WTC11 (cell line): ENCODE data around the gene AKAP13. TPM values are rescaled to one million over a fixed set of nuclear protein-coding genes. Genes with fewer than 3 reads are reported as not detected.
"Not testable (repeated sequence)": the region's sequence is repeated elsewhere in the genome, so short reads cannot be mapped to it uniquely, and the experiment has no call there.

Experiments used
- ATAC-seq: fragments of 200-7000 bp; cut with Tn5 transposase; 2 replicates; pipeline ENCODE4 v1.10.0; 2021; ENCODE audit warnings: mild to moderate bottlenecking, moderate library complexity
- CTCF ChIA-PET: fragments of 300-600 bp; sonication (Branson Sonifier 250); formaldehyde crosslinking; loops from one replicate; lab custom pipeline; 2021; ENCODE audit warnings: antibody characterized with exemption; lab: Charles Lee
- POLR2A ChIA-PET: fragments of 350-600 bp; sonication (Branson Sonifier 250); formaldehyde crosslinking; loops from one replicate; lab custom pipeline; 2021; ENCODE audit warnings: antibody characterized with exemption; lab: Charles Lee
- DNase-seq: peaks from one replicate; pipeline ENCODE4 v3.0.0; 2021; ENCODE audit warnings: low spot score
- H3K27ac Mint-ChIP-seq: 2 replicates; pipeline ENCODE4 v1.8.0; 2021; ENCODE audit warnings: mixed read lengths
- H3K27me3 Mint-ChIP-seq: 2 replicates; pipeline ENCODE4 v1.8.0; 2021; ENCODE audit warnings: low read depth, mild to moderate bottlenecking, moderate library complexity, mixed read lengths
- H3K36me3 Mint-ChIP-seq: 2 replicates; pipeline ENCODE4 v1.8.0; 2021; ENCODE audit warnings: mixed read lengths
- H3K4me1 Mint-ChIP-seq: 2 replicates; pipeline ENCODE4 v1.8.0; 2022; ENCODE audit warnings: mixed read lengths
- H3K4me3 Mint-ChIP-seq: 2 replicates; pipeline ENCODE4 v1.8.0; 2021; ENCODE audit warnings: mild to moderate bottlenecking, moderate library complexity, mixed read lengths
- H3K9me3 Mint-ChIP-seq: 2 replicates; pipeline ENCODE4 v1.8.0; 2021; ENCODE audit warnings: mixed read lengths
- ELF4 ChIP-seq: sonication (generic); formaldehyde crosslinking; IDR thresholded peaks from 2 replicates; pipeline ENCODE4 v1.8.1; 2022; ENCODE audit warnings: low read depth, mild to moderate bottlenecking, moderate library complexity, missing genetic modification reagents
- EMX1 ChIP-seq: fragments of 250-450 bp; sonication (Bioruptor Pico); IDR thresholded peaks from 2 replicates; pipeline ENCODE4 v1.8.0; 2021; ENCODE audit warnings: mild to moderate bottlenecking
- IRF2 ChIP-seq: sonication (generic); formaldehyde crosslinking; IDR thresholded peaks from 2 replicates; pipeline ENCODE4 v1.8.0; 2022; ENCODE audit warnings: low read depth, missing genetic modification reagents, borderline replicate concordance
- JAZF1 ChIP-seq: fragments of 250-450 bp; sonication (Bioruptor Pico); IDR thresholded peaks from 2 replicates; pipeline ENCODE4 v1.9.0; 2021; ENCODE audit warnings: moderate library complexity, mild to moderate bottlenecking, inconsistent platforms
- NFYB ChIP-seq: sonication (generic); formaldehyde crosslinking; conservative IDR thresholded peaks from 2 replicates; pipeline ENCODE4 v1.8.0; 2022; ENCODE audit warnings: low read depth, missing genetic modification reagents
- RELA ChIP-seq: sonication (generic); formaldehyde crosslinking; IDR thresholded peaks from 2 replicates; pipeline ENCODE4 v1.8.1; 2022; ENCODE audit warnings: missing genetic modification reagents, mild to moderate bottlenecking, borderline replicate concordance
- TEAD4 ChIP-seq: sonication (generic); formaldehyde crosslinking; IDR thresholded peaks from 2 replicates; pipeline ENCODE4 v1.8.0; 2022; ENCODE audit warnings: mild to moderate bottlenecking, missing genetic modification reagents
- ZNF396 ChIP-seq: fragments of 250-450 bp; sonication (Bioruptor Pico); IDR thresholded peaks from 2 replicates; pipeline ENCODE4 v1.8.0; 2021; ENCODE audit warnings: mild to moderate bottlenecking, moderate library complexity, borderline replicate concordance
- total RNA-seq: library from RNA; stranded (reverse); gene quantifications from 3 replicates; pipeline ENCODE4 v1.2.3, GENCODE V29; 2021
- TF ChIP-seq, protein P1 (sequence below): sonication (generic); formaldehyde crosslinking; IDR thresholded peaks from 2 replicates; pipeline ENCODE4 v1.8.0; 2023; ENCODE audit warnings: missing genetic modification reagents
- TF ChIP-seq, protein P2 (sequence below): sonication (generic); formaldehyde crosslinking; IDR thresholded peaks from 2 replicates; pipeline ENCODE4 v1.8.1; 2022; ENCODE audit warnings: mild to moderate bottlenecking, missing genetic modification reagents, moderate library complexity, borderline replicate concordance
- TF ChIP-seq, protein P3 (sequence below): sonication (generic); formaldehyde crosslinking; IDR thresholded peaks from 2 replicates; pipeline ENCODE4 v1.8.1; 2022; ENCODE audit warnings: missing genetic modification reagents, borderline replicate concordance
- TF ChIP-seq, protein P4 (sequence below): sonication (generic); formaldehyde crosslinking; IDR thresholded peaks from 2 replicates; pipeline ENCODE4 v1.8.0; 2022; ENCODE audit warnings: mild to moderate bottlenecking, missing genetic modification reagents

AKAP13 gene
- total RNA-seq, 1 experiment from 2014 or later: 50.3 TPM

DNA sequence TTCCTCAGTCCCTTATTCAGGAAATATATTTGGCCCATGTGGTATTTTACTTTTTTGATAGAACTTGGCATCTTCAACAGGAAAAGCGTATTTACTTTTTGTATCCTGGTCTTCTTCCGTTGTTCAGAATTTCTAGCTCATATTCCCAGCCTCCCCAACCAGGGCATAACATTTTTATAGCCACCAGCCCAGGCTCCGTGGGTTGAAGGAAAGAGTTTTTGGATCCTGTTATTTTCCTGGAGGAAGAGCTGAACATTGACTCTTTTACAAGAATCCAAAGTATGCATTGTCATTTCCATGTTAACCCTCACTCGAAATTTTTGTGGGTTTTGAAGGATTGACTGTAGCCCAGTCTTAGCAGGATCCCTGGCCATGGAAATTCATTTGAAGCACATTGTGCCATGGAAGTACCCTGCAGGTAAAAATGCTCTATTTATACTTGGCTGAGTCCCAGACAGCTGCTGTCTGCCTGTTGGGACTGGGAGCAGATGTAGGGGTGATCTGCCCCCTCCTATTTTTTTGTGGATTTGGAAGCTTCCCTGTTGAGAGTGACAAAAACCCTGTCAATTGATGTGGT lies 98.8 kb downstream of the AKAP13 start:
- peaks cover 65% of the 10 kb centered on the region for H3K4me1 Mint-ChIP-seq
- DNase-seq: no peak
- peak; percentile 80 for ATAC-seq
- peak overlapping the region; percentile 18; the same call in 1 of the 2 replicates for H3K4me3 Mint-ChIP-seq
- H3K27me3 Mint-ChIP-seq: no peaks in the 10 kb centered on the region
- no peaks in the 10 kb centered on the region for H3K9me3 Mint-ChIP-seq
- peak overlapping the region; percentile 93 for H3K27ac Mint-ChIP-seq
- no peaks in the 10 kb centered on the region for H3K36me3 Mint-ChIP-seq
- TF ChIP-seq, protein P1, sequence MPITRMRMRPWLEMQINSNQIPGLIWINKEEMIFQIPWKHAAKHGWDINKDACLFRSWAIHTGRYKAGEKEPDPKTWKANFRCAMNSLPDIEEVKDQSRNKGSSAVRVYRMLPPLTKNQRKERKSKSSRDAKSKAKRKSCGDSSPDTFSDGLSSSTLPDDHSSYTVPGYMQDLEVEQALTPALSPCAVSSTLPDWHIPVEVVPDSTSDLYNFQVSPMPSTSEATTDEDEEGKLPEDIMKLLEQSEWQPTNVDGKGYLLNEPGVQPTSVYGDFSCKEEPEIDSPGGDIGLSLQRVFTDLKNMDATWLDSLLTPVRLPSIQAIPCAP (CRISPR knock-in tag): no peak
- TF ChIP-seq, protein P2, sequence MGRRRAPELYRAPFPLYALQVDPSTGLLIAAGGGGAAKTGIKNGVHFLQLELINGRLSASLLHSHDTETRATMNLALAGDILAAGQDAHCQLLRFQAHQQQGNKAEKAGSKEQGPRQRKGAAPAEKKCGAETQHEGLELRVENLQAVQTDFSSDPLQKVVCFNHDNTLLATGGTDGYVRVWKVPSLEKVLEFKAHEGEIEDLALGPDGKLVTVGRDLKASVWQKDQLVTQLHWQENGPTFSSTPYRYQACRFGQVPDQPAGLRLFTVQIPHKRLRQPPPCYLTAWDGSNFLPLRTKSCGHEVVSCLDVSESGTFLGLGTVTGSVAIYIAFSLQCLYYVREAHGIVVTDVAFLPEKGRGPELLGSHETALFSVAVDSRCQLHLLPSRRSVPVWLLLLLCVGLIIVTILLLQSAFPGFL: no peak
- TF ChIP-seq RELA (CRISPR knock-in tag): no peak
- no peak for TF ChIP-seq JAZF1 (CRISPR knock-in tag)
- TF ChIP-seq, protein P3, sequence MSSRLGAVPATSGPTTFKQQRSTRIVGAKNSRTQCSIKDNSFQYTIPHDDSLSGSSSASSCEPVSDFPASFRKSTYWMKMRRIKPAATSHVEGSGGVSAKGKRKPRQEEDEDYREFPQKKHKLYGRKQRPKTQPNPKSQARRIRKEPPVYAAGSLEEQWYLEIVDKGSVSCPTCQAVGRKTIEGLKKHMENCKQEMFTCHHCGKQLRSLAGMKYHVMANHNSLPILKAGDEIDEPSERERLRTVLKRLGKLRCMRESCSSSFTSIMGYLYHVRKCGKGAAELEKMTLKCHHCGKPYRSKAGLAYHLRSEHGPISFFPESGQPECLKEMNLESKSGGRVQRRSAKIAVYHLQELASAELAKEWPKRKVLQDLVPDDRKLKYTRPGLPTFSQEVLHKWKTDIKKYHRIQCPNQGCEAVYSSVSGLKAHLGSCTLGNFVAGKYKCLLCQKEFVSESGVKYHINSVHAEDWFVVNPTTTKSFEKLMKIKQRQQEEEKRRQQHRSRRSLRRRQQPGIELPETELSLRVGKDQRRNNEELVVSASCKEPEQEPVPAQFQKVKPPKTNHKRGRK (CRISPR knock-in tag): no peak
- TF ChIP-seq TEAD4 (CRISPR knock-in tag): no peak
- no peak for TF ChIP-seq ELF4 (CRISPR knock-in tag)
- ChIA-PET POLR2A (no interaction called here), CTCF (interaction anchor here (0.7 to 1.3 kb wide), 3 partner anchors 11 to 183 kb away, joined by 3 read pairs; no protein-coding TSS in a partner anchor)

DNA sequence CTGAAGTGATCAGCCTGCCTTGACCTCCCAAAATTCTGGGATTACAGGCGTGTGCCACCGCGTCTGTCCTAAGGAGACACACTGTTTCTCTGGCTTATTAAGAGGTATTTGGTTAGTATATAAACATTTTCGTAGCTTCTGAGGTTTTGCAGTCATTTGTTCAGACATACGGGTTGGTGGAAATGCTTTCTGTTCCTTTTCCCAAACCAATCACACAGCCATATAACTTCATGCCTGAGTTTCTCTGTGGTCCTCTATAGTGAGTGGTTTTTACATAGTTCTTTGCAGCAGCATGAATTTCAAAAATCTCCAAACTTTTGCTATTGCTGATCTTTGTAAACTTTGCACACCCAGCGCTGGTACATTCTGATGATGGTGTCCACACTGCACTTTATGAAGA lies 100.5 kb downstream of the AKAP13 start:
- no peak overlapping the region for H3K4me3 Mint-ChIP-seq
- H3K9me3 Mint-ChIP-seq: no peaks in the 10 kb centered on the region
- H3K27me3 Mint-ChIP-seq: no peaks in the 10 kb centered on the region
- H3K4me1 Mint-ChIP-seq: peaks cover 68% of the 10 kb centered on the region
- H3K36me3 Mint-ChIP-seq: no peaks in the 10 kb centered on the region
- CTCF ChIA-PET: no interaction called here
- no peak for ATAC-seq
- TF ChIP-seq, protein P1 (CRISPR knock-in tag): no peak
- TF ChIP-seq JAZF1 (CRISPR knock-in tag) (no peak), IRF2 (no peak), EMX1 (CRISPR knock-in tag) (no peak), ZNF396 (no peak), NFYB (CRISPR knock-in tag) (no peak)
- TF ChIP-seq, protein P4, sequence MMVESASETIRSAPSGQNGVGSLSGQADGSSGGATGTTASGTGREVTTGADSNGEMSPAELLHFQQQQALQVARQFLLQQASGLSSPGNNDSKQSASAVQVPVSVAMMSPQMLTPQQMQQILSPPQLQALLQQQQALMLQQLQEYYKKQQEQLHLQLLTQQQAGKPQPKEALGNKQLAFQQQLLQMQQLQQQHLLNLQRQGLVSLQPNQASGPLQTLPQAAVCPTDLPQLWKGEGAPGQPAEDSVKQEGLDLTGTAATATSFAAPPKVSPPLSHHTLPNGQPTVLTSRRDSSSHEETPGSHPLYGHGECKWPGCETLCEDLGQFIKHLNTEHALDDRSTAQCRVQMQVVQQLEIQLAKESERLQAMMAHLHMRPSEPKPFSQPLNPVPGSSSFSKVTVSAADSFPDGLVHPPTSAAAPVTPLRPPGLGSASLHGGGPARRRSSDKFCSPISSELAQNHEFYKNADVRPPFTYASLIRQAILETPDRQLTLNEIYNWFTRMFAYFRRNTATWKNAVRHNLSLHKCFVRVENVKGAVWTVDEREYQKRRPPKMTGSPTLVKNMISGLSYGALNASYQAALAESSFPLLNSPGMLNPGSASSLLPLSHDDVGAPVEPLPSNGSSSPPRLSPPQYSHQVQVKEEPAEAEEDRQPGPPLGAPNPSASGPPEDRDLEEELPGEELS (CRISPR knock-in tag): no peak
- TF ChIP-seq, all 79 proteins: peak for 0
- H3K27ac Mint-ChIP-seq: no peak overlapping the region; the same call in 1 of the 2 replicates
- DNase-seq: no peak
- POLR2A ChIA-PET: no interaction called here

DNA sequence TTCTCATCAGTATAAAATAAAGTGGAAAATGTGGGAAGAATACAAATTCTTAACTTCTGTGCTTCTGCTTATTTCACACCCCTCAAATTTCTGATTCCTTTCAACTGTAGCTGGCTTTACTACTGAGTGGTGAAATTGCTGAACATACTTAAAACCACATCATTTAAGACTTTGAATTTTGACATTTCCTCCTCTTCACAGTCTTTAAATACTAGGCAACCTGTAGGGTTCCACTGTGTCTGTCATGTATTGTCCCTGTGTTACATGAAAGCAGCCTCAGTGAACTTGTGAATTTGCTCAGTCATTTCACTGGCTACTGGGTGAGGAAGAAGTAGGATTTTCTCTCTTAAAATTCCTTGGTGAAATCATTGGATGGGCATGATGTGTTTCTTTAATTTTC lies 101.1 kb downstream of the AKAP13 start:
- ATAC-seq, CTCF ChIA-PET, H3K27ac Mint-ChIP-seq, POLR2A ChIA-PET, DNase-seq, H3K27me3 Mint-ChIP-seq, H3K4me3 Mint-ChIP-seq, H3K9me3 Mint-ChIP-seq, H3K36me3 Mint-ChIP-seq: not testable (repeated sequence)
- peaks cover 68% of the 10 kb centered on the region for H3K4me1 Mint-ChIP-seq
